GM18517 (cell line): Measurements from ENCODE around the gene AGBL4.

ENCODE experiments used
- ATAC-seq: cut with Tn5 transposase; IDR thresholded peaks from one replicate; pipeline ENCODE4 v1.9.1; 2021; ENCODE audit warnings: mild to moderate bottlenecking, moderate library complexity; ENCODE audit not compliant: unreplicated experiment

The AGBL4 gene

GRCh38 chr1:48619539-48619938 is 1404.2 kb downstream of the AGBL4 start:
- ATAC-seq = no peak

- ATAC-seq = no peak
Measured at GRCh38 chr1:48617252-48617651, 1406.5 kb downstream of the AGBL4 start.

- ATAC-seq = no peak
Measured at GRCh38 chr1:48616710-48617109, 1407.0 kb downstream of the AGBL4 start.

- ATAC-seq = no peak
Measured at GRCh38 chr1:48611841-48612240, 1411.9 kb downstream of the AGBL4 start.

GRCh38 chr1:48610628-48611542 is 1412.9 kb downstream of the AGBL4 start:
- no peak for ATAC-seq

- no peak for ATAC-seq
Measured at GRCh38 chr1:48608882-48609281, 1414.9 kb downstream of the AGBL4 start.

- no peak for ATAC-seq
Measured at GRCh38 chr1:48603222-48603621, 1420.5 kb downstream of the AGBL4 start.

- ATAC-seq = no peak
Measured at GRCh38 chr1:48602349-48602748, 1421.4 kb downstream of the AGBL4 start.

GRCh38 chr1:48600182-48600581 is 1423.6 kb downstream of the AGBL4 start:
- ATAC-seq = no peak

GRCh38 chr1:48597663-48598062 is 1426.1 kb downstream of the AGBL4 start:
- no peak for ATAC-seq

- no peak for ATAC-seq
Measured at GRCh38 chr1:48596046-48596445, 1427.7 kb downstream of the AGBL4 start.

- no peak for ATAC-seq
Measured at GRCh38 chr1:48595613-48596012, 1428.1 kb downstream of the AGBL4 start.

- ATAC-seq = no peak
Measured at GRCh38 chr1:48592330-48592729, 1431.4 kb downstream of the AGBL4 start.

GRCh38 chr1:48591181-48591580 is 1432.6 kb downstream of the AGBL4 start:
- no peak for ATAC-seq

GRCh38 chr1:48588061-48588460 is 1435.7 kb downstream of the AGBL4 start:
- ATAC-seq = no peak

GRCh38 chr1:48582408-48582807 is 1441.3 kb downstream of the AGBL4 start:
- no peak for ATAC-seq

- ATAC-seq = no peak
Measured at GRCh38 chr1:48581270-48581669, 1442.5 kb downstream of the AGBL4 start.

GRCh38 chr1:48576565-48576964 is 1447.2 kb downstream of the AGBL4 start:
- ATAC-seq = no peak

- ATAC-seq = no peak
Measured at GRCh38 chr1:48572646-48573258, 1451.0 kb downstream of the AGBL4 start.

GRCh38 chr1:48572134-48572533 is 1451.6 kb downstream of the AGBL4 start:
- no peak for ATAC-seq

GRCh38 chr1:48571303-48571987 is 1452.3 kb downstream of the AGBL4 start:
- ATAC-seq = no peak

GRCh38 chr1:48570568-48570967 is 1453.2 kb downstream of the AGBL4 start:
- no peak for ATAC-seq
